T-helper 1 cell treated with Interleukin-12 subunit alpha and Interleukin-12 subunit beta and Interleukin-4 antibody, amounts not matched to agents 30 ng/mL and 1 ng/mL, for 36 hours (primary cell): Measurements from ENCODE around the gene CFAP90. TPM values are rescaled to one million over a fixed set of nuclear protein-coding genes. Genes with fewer than 3 reads are reported as not detected.

Experiments used
- intact Hi-C: fragments of 100-400 bp; cut with micrococcal nuclease; formaldehyde crosslinking; loops from one replicate; pipeline ENCODE4 v1.15.1; 2024
- total RNA-seq: library from RNA; stranded (reverse); gene quantifications from 2 replicates; pipeline ENCODE4 v1.2.3, GENCODE V29; 2022

Gene CFAP90
- total RNA-seq, 1 donor from 2014 or later, result not detected

GRCh38 chr5:7784683-7785380 lies 66.1 kb downstream of the CFAP90 start:
- intact Hi-C loops, result no loop called here

- intact Hi-C loops, result no loop called here
Observed at GRCh38 chr5:7781899-7782298, 69.0 kb downstream of the CFAP90 start.

Other genes starting within 250 kb of the CFAP90 start
- 16.4 and 17.7 TPM in 2 replicates for gene FASTKD3, start 17.9 kb upstream of the CFAP90 start, total RNA-seq
- 64.5 and 71.5 TPM in 2 replicates for gene MTRR, start 18.0 kb upstream of the CFAP90 start, total RNA-seq